Epithelial cell of proximal tubule (primary cell): ENCODE results near the gene ADAMTS14. TPM values are rescaled to one million over a fixed set of nuclear protein-coding genes. Genes with fewer than 3 reads are reported as not detected.

Experiments used
- DNase-seq: peaks from one replicate; pipeline ENCODE4 v3.0.0-alpha.2; 2011; ENCODE audit warnings: low read depth
- H3K4me3 ChIP-seq: 2 replicates; pipeline ENCODE4 v1.5.1; 2011; ENCODE audit warnings: low read depth, mild to moderate bottlenecking, low read length
- total RNA-seq: library from RNA; depleted of rRNA; stranded (reverse); fragments of >200 nt; gene quantifications from 2 replicates; pipeline ENCODE4 v1.2.3, GENCODE V29; 2015
- TF ChIP-seq, protein P1 (sequence below): conservative IDR thresholded peaks from 2 replicates; pipeline ENCODE4 v1.5.1; 2012; ENCODE audit warnings: low read depth, mild to moderate bottlenecking, low read length

ADAMTS14 gene
- total RNA-seq, 1 donor from 2014 or later, result 1.3 TPM

DNA sequence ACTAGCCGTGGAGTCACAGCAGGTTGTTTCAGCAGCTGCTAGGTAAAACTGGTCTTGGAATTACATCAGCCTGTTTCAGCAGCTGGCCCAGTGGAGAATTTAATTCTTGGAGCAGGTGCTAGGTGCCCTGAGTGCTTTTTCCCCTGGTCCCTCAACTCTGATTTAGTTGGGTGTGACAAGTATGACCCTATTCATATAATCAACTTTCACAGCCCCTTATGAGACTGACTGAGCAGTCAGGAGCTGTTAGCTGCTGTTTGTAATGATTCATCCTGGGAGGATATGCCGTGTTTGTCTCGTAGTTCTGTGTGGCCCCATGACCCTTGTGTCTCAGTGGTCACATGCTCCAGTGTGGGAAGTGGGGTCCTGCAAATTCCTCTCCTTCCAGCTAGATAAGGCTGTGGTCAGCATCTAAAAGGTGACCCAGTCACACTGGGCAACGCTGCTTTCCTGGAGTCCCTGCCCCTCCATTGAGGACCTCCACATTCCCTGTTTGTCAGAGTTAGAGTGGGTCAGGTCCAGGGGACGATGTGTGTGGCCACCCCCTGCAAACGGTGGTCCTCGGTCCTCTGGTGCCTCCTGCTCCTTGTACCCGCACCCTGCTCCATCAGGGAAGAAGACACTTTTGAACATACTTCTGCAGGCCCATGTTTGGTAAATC lies 84.5 kb downstream of the ADAMTS14 start:
- TF ChIP-seq, protein P1, sequence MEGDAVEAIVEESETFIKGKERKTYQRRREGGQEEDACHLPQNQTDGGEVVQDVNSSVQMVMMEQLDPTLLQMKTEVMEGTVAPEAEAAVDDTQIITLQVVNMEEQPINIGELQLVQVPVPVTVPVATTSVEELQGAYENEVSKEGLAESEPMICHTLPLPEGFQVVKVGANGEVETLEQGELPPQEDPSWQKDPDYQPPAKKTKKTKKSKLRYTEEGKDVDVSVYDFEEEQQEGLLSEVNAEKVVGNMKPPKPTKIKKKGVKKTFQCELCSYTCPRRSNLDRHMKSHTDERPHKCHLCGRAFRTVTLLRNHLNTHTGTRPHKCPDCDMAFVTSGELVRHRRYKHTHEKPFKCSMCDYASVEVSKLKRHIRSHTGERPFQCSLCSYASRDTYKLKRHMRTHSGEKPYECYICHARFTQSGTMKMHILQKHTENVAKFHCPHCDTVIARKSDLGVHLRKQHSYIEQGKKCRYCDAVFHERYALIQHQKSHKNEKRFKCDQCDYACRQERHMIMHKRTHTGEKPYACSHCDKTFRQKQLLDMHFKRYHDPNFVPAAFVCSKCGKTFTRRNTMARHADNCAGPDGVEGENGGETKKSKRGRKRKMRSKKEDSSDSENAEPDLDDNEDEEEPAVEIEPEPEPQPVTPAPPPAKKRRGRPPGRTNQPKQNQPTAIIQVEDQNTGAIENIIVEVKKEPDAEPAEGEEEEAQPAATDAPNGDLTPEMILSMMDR, result no peak
- DNase-seq, result no peak

DNA sequence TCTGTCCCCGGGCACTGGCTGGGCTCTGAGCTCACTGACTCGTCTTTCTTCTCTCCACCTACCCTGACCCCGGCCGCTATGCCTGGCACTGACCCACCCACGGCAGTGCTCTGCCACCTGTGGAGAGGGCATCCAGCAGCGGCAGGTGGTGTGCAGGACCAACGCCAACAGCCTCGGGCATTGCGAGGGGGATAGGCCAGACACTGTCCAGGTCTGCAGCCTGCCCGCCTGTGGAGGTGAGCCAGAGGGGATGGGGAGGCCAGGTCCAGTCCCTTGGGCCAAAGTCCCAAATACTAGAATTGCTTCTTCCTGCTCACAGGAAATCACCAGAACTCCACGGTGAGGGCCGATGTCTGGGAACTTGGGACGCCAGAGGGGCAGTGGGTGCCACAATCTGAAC lies 85.5 kb downstream of the ADAMTS14 start:
- H3K4me3 ChIP-seq, result no peak overlapping the region
- no peak for DNase-seq
- TF ChIP-seq, protein P1, result no peak

More for the DNA sequence above, 84.5 kb downstream of the ADAMTS14 start:
- H3K4me3 ChIP-seq, result no peak overlapping the region

DNA sequence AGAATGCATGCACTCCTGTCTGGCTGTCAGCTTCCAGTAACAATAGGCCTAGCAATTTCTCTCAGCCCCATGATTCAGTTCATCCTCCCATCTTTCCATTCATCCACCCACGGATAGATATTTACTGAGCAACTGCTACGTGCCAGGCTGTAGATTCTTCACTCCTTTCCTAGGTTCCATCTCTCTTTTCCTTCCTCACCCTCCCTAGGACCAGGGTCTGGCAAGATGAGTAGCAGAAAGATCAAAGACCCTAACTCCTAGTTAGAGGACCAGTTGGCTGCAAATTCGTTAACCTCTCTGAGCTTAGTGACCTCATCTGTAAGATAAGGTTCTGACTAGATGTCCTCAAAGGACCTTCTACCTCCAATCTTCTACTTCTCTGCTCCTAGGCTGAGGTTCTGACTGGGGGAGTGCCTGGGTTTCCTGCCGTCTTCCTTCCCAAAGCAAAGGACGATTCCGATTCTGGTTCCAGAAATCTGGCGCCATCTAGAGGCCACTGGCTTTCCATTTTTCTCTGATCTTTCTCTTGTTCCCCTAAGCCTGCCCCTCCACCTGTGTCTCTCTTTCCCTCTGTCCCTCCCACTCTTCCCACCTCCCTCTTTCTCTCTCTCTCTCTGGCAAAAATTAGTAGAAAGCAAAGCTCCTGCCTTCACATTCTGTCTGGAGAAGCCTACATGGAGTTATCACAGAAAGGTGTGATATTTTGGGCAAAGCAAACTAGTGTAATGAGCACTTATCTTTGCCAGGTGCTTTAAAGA lies 86.6 kb downstream of the ADAMTS14 start:
- TF ChIP-seq, protein P1, result peak; percentile 81
- H3K4me3 ChIP-seq, result no peak overlapping the region
- peak; percentile 31 for DNase-seq

DNA sequence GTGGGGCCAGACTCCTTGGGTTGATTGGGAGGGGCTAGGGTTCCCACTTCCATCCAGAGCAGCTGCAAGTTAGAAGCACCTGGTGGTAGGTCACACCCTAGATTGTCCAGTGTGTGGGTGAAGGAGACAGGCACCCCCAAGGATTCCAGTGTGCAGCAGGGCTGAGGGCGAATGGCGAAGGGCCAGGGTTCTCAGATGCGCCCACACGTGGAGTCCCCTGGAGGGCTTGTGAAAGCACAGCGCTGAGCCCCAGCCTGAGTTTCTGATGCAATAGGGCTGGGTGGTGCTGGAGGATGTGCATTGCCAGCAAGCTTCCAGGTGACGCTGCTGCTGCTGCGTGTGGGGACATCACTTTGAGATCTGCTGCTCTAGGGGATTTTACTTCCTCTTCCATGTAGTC lies 87.5 kb downstream of the ADAMTS14 start:
- TF ChIP-seq, protein P1, result no peak
- no peak for DNase-seq
- H3K4me3 ChIP-seq, result no peak overlapping the region

DNA sequence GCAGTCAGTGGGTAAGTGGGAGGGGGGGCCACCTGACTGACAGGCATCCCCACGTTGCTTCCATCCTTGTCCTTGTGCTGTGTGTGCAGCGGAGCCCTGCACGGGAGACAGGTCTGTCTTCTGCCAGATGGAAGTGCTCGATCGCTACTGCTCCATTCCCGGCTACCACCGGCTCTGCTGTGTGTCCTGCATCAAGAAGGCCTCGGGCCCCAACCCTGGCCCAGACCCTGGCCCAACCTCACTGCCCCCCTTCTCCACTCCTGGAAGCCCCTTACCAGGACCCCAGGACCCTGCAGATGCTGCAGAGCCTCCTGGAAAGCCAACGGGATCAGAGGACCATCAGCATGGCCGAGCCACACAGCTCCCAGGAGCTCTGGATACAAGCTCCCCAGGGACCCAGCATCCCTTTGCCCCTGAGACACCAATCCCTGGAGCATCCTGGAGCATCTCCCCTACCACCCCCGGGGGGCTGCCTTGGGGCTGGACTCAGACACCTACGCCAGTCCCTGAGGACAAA lies 88.0 kb downstream of the ADAMTS14 start:
- DNase-seq, result no peak
- H3K4me3 ChIP-seq, result no peak overlapping the region
- TF ChIP-seq, protein P1, result no peak

DNA sequence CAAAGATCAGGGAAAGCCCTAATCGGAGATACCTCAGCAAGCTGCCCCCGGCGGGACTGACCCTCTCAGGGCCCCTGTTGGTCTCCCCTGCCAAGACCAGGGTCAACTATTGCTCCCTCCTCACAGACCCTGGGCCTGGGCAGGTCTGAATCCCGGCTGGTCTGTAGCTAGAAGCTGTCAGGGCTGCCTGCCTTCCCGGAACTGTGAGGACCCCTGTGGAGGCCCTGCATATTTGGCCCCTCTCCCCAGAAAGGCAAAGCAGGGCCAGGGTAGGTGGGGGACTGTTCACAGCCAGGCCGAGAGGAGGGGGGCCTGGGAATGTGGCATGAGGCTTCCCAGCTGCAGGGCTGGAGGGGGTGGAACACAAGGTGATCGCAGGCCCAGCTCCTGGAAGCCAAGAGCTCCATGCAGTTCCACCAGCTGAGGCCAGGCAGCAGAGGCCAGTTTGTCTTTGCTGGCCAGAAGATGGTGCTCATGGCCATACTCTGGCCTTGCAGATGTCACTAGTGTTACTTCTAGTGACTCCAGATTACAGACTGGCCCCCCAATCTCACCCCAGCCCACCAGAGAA lies 88.8 kb downstream of the ADAMTS14 start:
- DNase-seq, result no peak
- TF ChIP-seq, protein P1, result peak; percentile 46
- no peak overlapping the region for H3K4me3 ChIP-seq
